HG03159 (cell line): ENCODE measurements around the gene CHMP1B.
A peak's percentile ranks its signal among the peaks of the same experiment; 100 is the strongest.
"Not testable (repeated sequence)": the region's sequence is repeated elsewhere in the genome, so short reads cannot be mapped to it uniquely, and the experiment has no call there.

Experiments
- ATAC-seq: cut with Tn5 transposase; IDR thresholded peaks from one replicate; pipeline ENCODE4 v1.9.1; 2021; ENCODE audit warnings: mild to moderate bottlenecking, moderate library complexity; ENCODE audit not compliant: unreplicated experiment

CHMP1B gene

GRCh38 chr18:11839556-11839955 is 11.7 kb upstream of the CHMP1B start:
- ATAC-seq = no peak

GRCh38 chr18:11840493-11840892 is 10.7 kb upstream of the CHMP1B start:
- no peak for ATAC-seq

- ATAC-seq = no peak
Measured at GRCh38 chr18:11842562-11842961, 8.7 kb upstream of the CHMP1B start.

GRCh38 chr18:11844436-11844835 is 6.8 kb upstream of the CHMP1B start:
- no peak for ATAC-seq

GRCh38 chr18:11845654-11846053 is 5.6 kb upstream of the CHMP1B start:
- no peak for ATAC-seq

GRCh38 chr18:11847811-11848210 is 3.4 kb upstream of the CHMP1B start:
- ATAC-seq = no peak

GRCh38 chr18:11849279-11849678 is 1.9 kb upstream of the CHMP1B start:
- ATAC-seq = no peak

GRCh38 chr18:11849841-11850634 is 1.2 kb upstream of the CHMP1B start:
- ATAC-seq = no peak

- peak; percentile 40 for ATAC-seq
Measured at GRCh38 chr18:11850821-11851145, 430 bp upstream of the CHMP1B start.

- ATAC-seq = peak; percentile 14
Measured at GRCh38 chr18:11851806-11852337, 659 bp downstream of the CHMP1B start.

- not testable (repeated sequence) for ATAC-seq
Measured at GRCh38 chr18:11854554-11854953, 3.3 kb downstream of the CHMP1B start.

- no peak for ATAC-seq
Measured at GRCh38 chr18:11857177-11857887, 6.1 kb downstream of the CHMP1B start.

- ATAC-seq = no peak
Measured at GRCh38 chr18:11859282-11859830, 8.1 kb downstream of the CHMP1B start.

GRCh38 chr18:11859903-11860407 is 8.7 kb downstream of the CHMP1B start:
- no peak for ATAC-seq

GRCh38 chr18:11860594-11861450 is 9.6 kb downstream of the CHMP1B start:
- no peak for ATAC-seq

GRCh38 chr18:11861583-11862288 is 10.5 kb downstream of the CHMP1B start:
- ATAC-seq = no peak

GRCh38 chr18:11862468-11863137 is 11.4 kb downstream of the CHMP1B start:
- ATAC-seq = no peak

GRCh38 chr18:11864471-11864870 is 13.3 kb downstream of the CHMP1B start:
- ATAC-seq = no peak

- ATAC-seq = no peak
Measured at GRCh38 chr18:11865071-11865470, 13.9 kb downstream of the CHMP1B start.

GRCh38 chr18:11866329-11866728 is 15.1 kb downstream of the CHMP1B start:
- no peak for ATAC-seq
